ENCODE measurements around the gene STARD8. TPM values are rescaled to one million over a fixed set of nuclear protein-coding genes. Genes with fewer than 3 reads are reported as not detected.

Gene STARD8
- total RNA-seq, 1 experiment from 2014 or later: 0.91 TPM

DNA sequence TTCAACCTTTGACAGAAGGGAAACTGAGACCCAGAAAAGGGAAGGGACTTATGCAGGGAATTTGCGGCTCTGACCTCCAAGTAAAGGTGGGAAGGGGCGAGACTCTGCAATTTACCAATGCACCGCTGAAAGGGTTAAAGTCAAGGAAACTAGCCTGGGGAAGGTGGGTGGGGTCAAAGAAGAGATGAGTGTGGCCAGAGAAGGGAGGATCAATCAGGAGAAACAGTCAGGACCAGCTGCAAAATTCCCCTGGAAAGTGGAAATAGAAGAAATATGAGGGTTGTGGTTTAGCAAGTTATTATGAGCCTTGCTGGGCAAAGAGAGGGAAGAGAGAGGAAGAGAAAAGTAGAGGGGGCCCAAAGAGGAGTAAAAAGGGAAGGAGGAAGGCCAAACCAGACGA lies 30.5 kb downstream of the STARD8 start:
- Histone ChIP-seq H3K9me2 (replicated peaks; ENCODE audit: low read length) (no peaks in the 10 kb centered on the region), H4K20me1 (ENCODE audit: low read length) (no peaks in the 10 kb centered on the region), H3K9ac (ENCODE audit: low read length) (no peak overlapping the region), H3F3A (ENCODE audit: low read length, unreplicated experiment) (no peaks in the 10 kb centered on the region), H3K4me1 (ENCODE audit: insufficient read depth, low read length) (no peaks in the 10 kb centered on the region), H3K4me3 (ENCODE audit: low read length) (no peak overlapping the region), H3K4me2 (ENCODE audit: low read length) (no peak overlapping the region), H2AFZ (ENCODE audit: low read length) (no peak overlapping the region), H3K79me2 (ENCODE audit: low read length) (no peaks in the 10 kb centered on the region), H3K36me3 (ENCODE audit: low read depth, low read length) (no peaks in the 10 kb centered on the region), H3K9me3 (ENCODE audit: low read length) (no peaks in the 10 kb centered on the region), H3K27me3 (ENCODE audit: low read length) (no peaks in the 10 kb centered on the region), H3K27ac (ENCODE audit: low read length) (no peak overlapping the region)
- no peak for DNase-seq
- ChIA-PET CTCF (no interaction called here), POLR2A (ENCODE audit: unreplicated experiment) (no interaction called here)
- TF ChIP-seq, protein P1, sequence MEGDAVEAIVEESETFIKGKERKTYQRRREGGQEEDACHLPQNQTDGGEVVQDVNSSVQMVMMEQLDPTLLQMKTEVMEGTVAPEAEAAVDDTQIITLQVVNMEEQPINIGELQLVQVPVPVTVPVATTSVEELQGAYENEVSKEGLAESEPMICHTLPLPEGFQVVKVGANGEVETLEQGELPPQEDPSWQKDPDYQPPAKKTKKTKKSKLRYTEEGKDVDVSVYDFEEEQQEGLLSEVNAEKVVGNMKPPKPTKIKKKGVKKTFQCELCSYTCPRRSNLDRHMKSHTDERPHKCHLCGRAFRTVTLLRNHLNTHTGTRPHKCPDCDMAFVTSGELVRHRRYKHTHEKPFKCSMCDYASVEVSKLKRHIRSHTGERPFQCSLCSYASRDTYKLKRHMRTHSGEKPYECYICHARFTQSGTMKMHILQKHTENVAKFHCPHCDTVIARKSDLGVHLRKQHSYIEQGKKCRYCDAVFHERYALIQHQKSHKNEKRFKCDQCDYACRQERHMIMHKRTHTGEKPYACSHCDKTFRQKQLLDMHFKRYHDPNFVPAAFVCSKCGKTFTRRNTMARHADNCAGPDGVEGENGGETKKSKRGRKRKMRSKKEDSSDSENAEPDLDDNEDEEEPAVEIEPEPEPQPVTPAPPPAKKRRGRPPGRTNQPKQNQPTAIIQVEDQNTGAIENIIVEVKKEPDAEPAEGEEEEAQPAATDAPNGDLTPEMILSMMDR (conservative IDR thresholded peaks at IDR 0.05; ENCODE audit: low read depth, low read length): no peak
- TF ChIP-seq EZH2 (IDR thresholded peaks at IDR 0.05; ENCODE audit: low read length, unreplicated experiment) (no peak), EZH2phosphoT487 (IDR thresholded peaks at IDR 0.05; ENCODE audit: borderline replicate concordance, low read length) (no peak)
- no peak for ATAC-seq
- intact Hi-C loops (cut with micrococcal nuclease): no loop called here
- BruUV-seq (replicated peaks): no TSS peak

DNA sequence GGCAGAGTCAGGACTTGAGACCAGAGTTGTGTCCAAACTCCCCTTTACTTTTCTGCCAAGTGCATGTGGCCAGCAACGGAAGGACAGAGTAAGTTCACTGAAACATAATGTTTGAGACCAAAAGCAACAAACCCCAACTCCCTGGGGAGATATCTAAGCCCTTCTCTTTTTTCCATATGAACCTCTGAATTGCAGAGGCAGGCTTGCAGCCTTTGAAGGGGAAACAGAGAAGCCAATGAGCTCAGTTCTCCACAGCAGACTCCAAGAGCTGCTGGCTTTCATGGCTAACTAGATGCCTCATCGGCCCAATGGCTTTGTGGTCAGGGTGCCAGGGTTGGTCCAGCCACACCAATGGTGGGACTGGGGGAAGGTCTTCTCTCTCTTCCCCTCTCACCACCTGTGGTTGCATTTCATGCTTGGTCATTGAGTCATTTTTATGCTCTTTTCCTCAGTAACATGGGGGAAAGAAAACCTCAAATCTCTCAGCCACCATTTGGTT lies 34.0 kb downstream of the STARD8 start:
- H3K4me1 ChIP-seq (ENCODE audit: insufficient read depth, low read length): no peaks in the 10 kb centered on the region
- no peak overlapping the region for H3K4me2 ChIP-seq (ENCODE audit: low read length)
- DNase-seq (no peak), ATAC-seq (no peak)
- no peaks in the 10 kb centered on the region for H3K27me3 ChIP-seq (ENCODE audit: low read length)
- H3K4me3 ChIP-seq (ENCODE audit: low read length): no peak overlapping the region
- intact Hi-C loops (cut with micrococcal nuclease): no loop called here
- H3F3A ChIP-seq (ENCODE audit: low read length, unreplicated experiment): no peaks in the 10 kb centered on the region
- H3K9me2 ChIP-seq (replicated peaks; ENCODE audit: low read length): no peaks in the 10 kb centered on the region
- no TSS peak for BruUV-seq (replicated peaks)
- H3K27ac ChIP-seq (ENCODE audit: low read length): no peak overlapping the region
- H3K9ac ChIP-seq (ENCODE audit: low read length): no peak overlapping the region
- H4K20me1 ChIP-seq (ENCODE audit: low read length): no peaks in the 10 kb centered on the region
- TF ChIP-seq EZH2 (IDR thresholded peaks at IDR 0.05; ENCODE audit: low read length, unreplicated experiment) (no peak), EZH2phosphoT487 (IDR thresholded peaks at IDR 0.05; ENCODE audit: borderline replicate concordance, low read length) (no peak)
- TF ChIP-seq, protein P1 (conservative IDR thresholded peaks at IDR 0.05; ENCODE audit: low read depth, low read length): no peak
- H2AFZ ChIP-seq (ENCODE audit: low read length): no peak overlapping the region
- ChIA-PET CTCF (no interaction called here), POLR2A (ENCODE audit: unreplicated experiment) (no interaction called here)
- no peaks in the 10 kb centered on the region for H3K9me3 ChIP-seq (ENCODE audit: low read length)
- no peaks in the 10 kb centered on the region for H3K36me3 ChIP-seq (ENCODE audit: low read depth, low read length)
- H3K79me2 ChIP-seq (ENCODE audit: low read length): no peaks in the 10 kb centered on the region

DNA sequence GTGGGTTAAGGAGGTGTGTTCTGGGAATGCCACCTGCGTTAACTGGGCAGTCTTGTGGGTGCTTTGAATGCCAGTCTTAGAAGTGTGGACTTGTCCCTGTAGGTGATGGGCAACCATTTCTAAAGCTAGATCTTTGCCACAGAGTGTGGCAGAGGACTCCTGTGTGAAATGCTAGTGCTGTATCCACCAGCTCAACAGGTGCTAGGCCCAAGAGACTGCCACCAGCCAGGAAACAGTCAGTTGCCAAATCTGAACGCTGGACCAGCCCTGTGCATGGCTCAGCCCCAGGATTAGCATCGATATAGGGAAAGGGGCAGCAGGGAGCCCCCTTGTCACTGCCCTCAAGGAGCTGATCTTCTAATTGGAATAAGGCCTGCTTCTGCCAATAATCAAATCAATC lies 35.3 kb downstream of the STARD8 start:
- DNase-seq: no peak
- TF ChIP-seq EZH2phosphoT487 (IDR thresholded peaks at IDR 0.05; ENCODE audit: borderline replicate concordance, low read length) (no peak), EZH2 (IDR thresholded peaks at IDR 0.05; ENCODE audit: low read length, unreplicated experiment) (no peak)
- TF ChIP-seq, protein P1 (conservative IDR thresholded peaks at IDR 0.05; ENCODE audit: low read depth, low read length): no peak
- Histone ChIP-seq H3K4me2 (ENCODE audit: low read length) (no peak overlapping the region), H3K79me2 (ENCODE audit: low read length) (no peaks in the 10 kb centered on the region), H3K27me3 (ENCODE audit: low read length) (no peaks in the 10 kb centered on the region), H3K9me3 (ENCODE audit: low read length) (no peaks in the 10 kb centered on the region), H3K9me2 (replicated peaks; ENCODE audit: low read length) (no peaks in the 10 kb centered on the region), H3K9ac (ENCODE audit: low read length) (no peak overlapping the region), H3K27ac (ENCODE audit: low read length) (no peak overlapping the region), H4K20me1 (ENCODE audit: low read length) (no peaks in the 10 kb centered on the region), H3K36me3 (ENCODE audit: low read depth, low read length) (no peaks in the 10 kb centered on the region), H3F3A (ENCODE audit: low read length, unreplicated experiment) (no peaks in the 10 kb centered on the region), H3K4me3 (ENCODE audit: low read length) (no peak overlapping the region), H2AFZ (ENCODE audit: low read length) (no peak overlapping the region), H3K4me1 (ENCODE audit: insufficient read depth, low read length) (no peaks in the 10 kb centered on the region)
- ATAC-seq: no peak
- intact Hi-C loops (cut with micrococcal nuclease): no loop called here
- CTCF ChIA-PET: no interaction called here
- POLR2A ChIA-PET (ENCODE audit: unreplicated experiment): no interaction called here
- no TSS peak for BruUV-seq (replicated peaks)

All from PC-3 (cell line).